Naive thymus-derived CD4-positive, alpha-beta T cell (primary cell): ENCODE measurements around the gene S100A10. TPM values are rescaled to one million over a fixed set of nuclear protein-coding genes. Genes with fewer than 3 reads are reported as not detected.

Source experiments
- ATAC-seq: fragments of 150-1000 bp; cut with Tn5 transposase; 2 replicates; pipeline ENCODE4 v1.10.0; 2021; ENCODE audit warnings: mild to moderate bottlenecking, moderate library complexity
- CTCF ChIA-PET: fragments of 350-600 bp; sonication (Branson Sonifier 250); formaldehyde crosslinking; loops from one replicate; lab custom pipeline; 2021; ENCODE audit warnings: antibody characterized with exemption; lab: Charles Lee
- POLR2A ChIA-PET: fragments of 350-600 bp; sonication (Branson Sonifier 250); formaldehyde crosslinking; loops from one replicate; lab custom pipeline; 2021; ENCODE audit warnings: antibody characterized with exemption, inconsistent platforms; lab: Charles Lee
- DNase-seq, 9 donors: peaks; one replicate each; pipeline versions ENCODE4 v3.0.0 to v3.0.0-alpha.2; 2020 to 2022; ENCODE audit warnings: mixed read lengths in 1 of 9
- H3K27ac ChIP-seq: one replicate; pipeline ENCODE4 v1.7.0; 2013; ENCODE audit warnings: mild to moderate bottlenecking, low read depth, low read length, moderate library complexity
- H3K27me3 ChIP-seq, 2 donors: one replicate each; pipeline ENCODE4 v1.7.0; 2013; ENCODE audit warnings: low read length in 2 of 2, mild to moderate bottlenecking in 2 of 2, moderate library complexity in 2 of 2; ENCODE audit not compliant: control insufficient read depth in 2 of 2, insufficient read depth in 2 of 2
- H3K36me3 ChIP-seq, 3 experiments: 1 replicate in 2 of 3; 2 replicates in 1 of 3; pipeline ENCODE4 v1.7.0; 2013; ENCODE audit warnings: low read length in 3 of 3, mild to moderate bottlenecking in 3 of 3, moderate library complexity in 1 of 3; ENCODE audit not compliant: insufficient read depth in 3 of 3, control insufficient read depth in 2 of 3
- H3K4me1 ChIP-seq, 2 donors: one replicate each; pipeline ENCODE4 v1.7.0; 2013; ENCODE audit warnings: low read length in 2 of 2, mild to moderate bottlenecking in 2 of 2, moderate library complexity in 1 of 2; ENCODE audit not compliant: control insufficient read depth in 2 of 2, insufficient read depth in 2 of 2
- H3K4me3 ChIP-seq: 2 replicates; pipeline ENCODE4 v1.7.0; 2013; ENCODE audit warnings: mild to moderate bottlenecking, low read length
- H3K9me3 ChIP-seq, 3 experiments: 1 replicate in 2 of 3; 2 replicates in 1 of 3; pipeline ENCODE4 v1.7.0; 2013; ENCODE audit warnings: low read length in 3 of 3; ENCODE audit not compliant: control insufficient read depth in 2 of 3
- H3K27ac Mint-ChIP-seq, 9 donors: one replicate each; pipeline ENCODE4 v1.8.0; 2020 to 2022; ENCODE audit warnings: mixed read lengths in 9 of 9, mild to moderate bottlenecking in 8 of 9, moderate library complexity in 5 of 9, inconsistent platforms in 2 of 9
- H3K27me3 Mint-ChIP-seq, 5 donors: one replicate each; pipeline ENCODE4 v1.8.0; 2021 to 2022; ENCODE audit warnings: mixed read lengths in 5 of 5, mild to moderate bottlenecking in 1 of 5
- H3K36me3 Mint-ChIP-seq, 5 donors: one replicate each; pipeline ENCODE4 v1.8.0; 2020 to 2022; ENCODE audit warnings: mixed read lengths in 5 of 5, mild to moderate bottlenecking in 3 of 5, inconsistent platforms in 1 of 5
- H3K4me1 Mint-ChIP-seq, 7 donors: one replicate each; pipeline ENCODE4 v1.8.0; 2020 to 2022; ENCODE audit warnings: mixed read lengths in 7 of 7, mild to moderate bottlenecking in 3 of 7, inconsistent platforms in 1 of 7
- H3K4me3 Mint-ChIP-seq, 10 donors: one replicate each; pipeline ENCODE4 v1.8.0; 2020 to 2022; ENCODE audit warnings: mild to moderate bottlenecking in 10 of 10, mixed read lengths in 10 of 10, moderate library complexity in 6 of 10, inconsistent platforms in 2 of 10
- H3K9me3 Mint-ChIP-seq, 11 donors: one replicate each; pipeline ENCODE4 v1.8.0; 2020 to 2022; ENCODE audit warnings: mixed read lengths in 11 of 11, mild to moderate bottlenecking in 4 of 11, inconsistent platforms in 1 of 11, moderate library complexity in 1 of 11
- intact Hi-C, 2 donors: fragments of 100-400 bp; cut with micrococcal nuclease; formaldehyde crosslinking; loops; one replicate each; pipeline ENCODE4 v1.15.1; 2023
- polyA plus RNA-seq, 2 donors: library from polyadenylated mRNA; unstranded; fragments of 300-500 nt; fragmentation: Illumina TruSeq; gene quantifications; one replicate each; pipeline ENCODE4 v1.2.3, GENCODE V29; 2021
- total RNA-seq, 6 experiments: library from RNA in 5 of 6; stranded (reverse) in 5 of 6; gene quantifications; 1 replicate in 5 of 6; 2 replicates in 1 of 6; pipeline ENCODE4 v1.2.3 and lab custom pipeline; 2021 to 2026

S100A10 gene
- total and polyA plus RNA-seq, 7 experiments from 2014 or later: 131 to 492 (median 329) TPM

DNA sequence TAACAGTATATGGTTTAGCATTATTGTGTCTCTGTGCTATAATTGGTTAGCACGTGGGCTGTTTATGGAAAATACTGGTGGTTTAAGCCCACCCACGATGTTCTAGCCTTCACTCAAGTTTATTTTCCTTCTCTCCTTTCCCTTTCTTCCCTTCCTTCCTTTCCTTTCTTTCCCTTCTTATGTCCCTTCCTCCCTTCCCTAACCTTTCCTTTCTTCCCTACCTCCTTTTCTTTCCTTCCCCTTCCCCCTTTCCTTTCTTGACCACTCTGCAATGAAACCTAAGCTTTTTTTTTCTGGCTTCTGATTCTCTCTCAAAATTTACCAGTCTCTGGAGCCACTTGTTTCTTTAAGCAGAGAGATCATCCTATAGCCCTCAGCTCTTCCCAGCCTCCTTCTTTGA lies 13.4 kb upstream of the S100A10 start:
- peaks cover 0 to 63% (median 4%) of the 10 kb centered on the region in 5 donors for H3K27me3 Mint-ChIP-seq
- CTCF ChIA-PET: interaction anchor here (0.5 to 1.6 kb wide), 4 partner anchors 39 to 73 kb away, joined by 4 to 5 read pairs (median 4); no protein-coding TSS in a partner anchor
- no peaks in the 10 kb centered on the region for H3K9me3 Mint-ChIP-seq
- ATAC-seq (no peak), DNase-seq (no peak)
- no peaks in the 10 kb centered on the region for H3K27me3 ChIP-seq
- no peak overlapping the region for H3K4me3 ChIP-seq
- no peaks in the 10 kb centered on the region for H3K36me3 ChIP-seq
- peaks cover 0 to 7% (median 0%) of the 10 kb centered on the region in 7 donors for H3K4me1 Mint-ChIP-seq
- no peaks in the 10 kb centered on the region for H3K4me1 ChIP-seq
- no peaks in the 10 kb centered on the region for H3K36me3 Mint-ChIP-seq
- intact Hi-C loops: no loop called here
- peak overlapping the region in 1 of 9 donors; percentile 50 for H3K27ac Mint-ChIP-seq
- no peak overlapping the region for H3K27ac ChIP-seq
- no peaks in the 10 kb centered on the region for H3K9me3 ChIP-seq
- H3K4me3 Mint-ChIP-seq: no peak overlapping the region
- POLR2A ChIA-PET: no interaction called here

DNA sequence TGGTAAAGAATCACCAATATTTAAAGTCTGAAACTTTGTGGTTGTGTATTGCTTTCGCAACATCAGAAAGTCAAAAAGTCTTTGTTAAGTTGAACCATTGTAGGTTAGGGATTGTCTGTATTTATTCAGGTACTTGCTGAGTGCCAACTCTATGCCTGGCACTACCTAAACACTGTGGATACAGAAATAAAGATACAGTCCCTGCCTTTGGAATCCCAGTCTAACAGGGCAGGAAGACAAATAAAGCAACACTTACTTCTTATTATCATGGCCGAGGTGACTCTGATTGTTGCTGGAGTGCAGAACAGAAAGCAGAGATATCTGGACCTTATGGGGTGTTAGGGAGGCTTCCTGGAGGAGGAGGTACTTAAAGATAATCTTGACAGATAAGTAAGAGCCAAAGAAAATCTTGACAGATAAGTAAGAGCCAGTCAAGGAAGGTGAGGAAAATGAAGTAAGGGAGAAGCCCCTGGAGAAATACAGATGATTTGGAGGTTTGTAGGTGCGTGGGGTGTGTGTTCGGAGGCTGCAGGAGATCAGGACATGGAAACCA lies 11.8 kb upstream of the S100A10 start:
- Histone ChIP-seq H3K9me3 (no peaks in the 10 kb centered on the region), H3K27ac (no peak overlapping the region), H3K4me3 (no peak overlapping the region), H3K27me3 (no peaks in the 10 kb centered on the region), H3K36me3 (no peaks in the 10 kb centered on the region), H3K4me1 (no peaks in the 10 kb centered on the region)
- no peak overlapping the region for H3K27ac Mint-ChIP-seq
- peaks cover 0 to 55% (median 4%) of the 10 kb centered on the region in 5 donors for H3K27me3 Mint-ChIP-seq
- DNase-seq: no peak
- intact Hi-C loops: no loop called here
- POLR2A ChIA-PET: interaction anchor here (1.0 kb wide), 1 partner anchor 30 kb away, joined by 3 read pairs; no protein-coding TSS in a partner anchor
- ATAC-seq: no peak
- peaks cover 0 to 16% (median 0%) of the 10 kb centered on the region in 7 donors for H3K4me1 Mint-ChIP-seq
- no peaks in the 10 kb centered on the region for H3K9me3 Mint-ChIP-seq
- H3K4me3 Mint-ChIP-seq: no peak overlapping the region
- CTCF ChIA-PET: interaction anchor here (0.8 to 8.7 kb wide), 4 partner anchors 9 to 71 kb away, joined by 3 to 88 read pairs (median 4); no protein-coding TSS in a partner anchor
- H3K36me3 Mint-ChIP-seq: no peaks in the 10 kb centered on the region

- Mint-ChIP-seq H3K36me3 (no peaks in the 10 kb centered on the region), H3K4me1 (peaks cover 0 to 16% (median 0%) of the 10 kb centered on the region in 7 donors), H3K27me3 (peaks cover 0 to 51% (median 4%) of the 10 kb centered on the region in 5 donors), H3K4me3 (no peak overlapping the region), H3K27ac (peak overlapping the region in 1 of 9 donors; percentile 65), H3K9me3 (no peaks in the 10 kb centered on the region)
- no peak overlapping the region for H3K27ac ChIP-seq
- no peak for DNase-seq
- H3K4me3 ChIP-seq: no peak overlapping the region
- no peaks in the 10 kb centered on the region for H3K36me3 ChIP-seq
- ChIA-PET CTCF (interaction anchor here (0.7 to 8.7 kb wide), 6 partner anchors 8 to 155 kb away, joined by 3 to 205 read pairs (median 36); no protein-coding TSS in a partner anchor), POLR2A (interaction anchor here (0.6 to 0.8 kb wide), 2 partner anchors 32 to 455 kb away, joined by 3 read pairs; no protein-coding TSS in a partner anchor)
- no peaks in the 10 kb centered on the region for H3K27me3 ChIP-seq
- intact Hi-C loops: no loop called here
- H3K4me1 ChIP-seq: no peaks in the 10 kb centered on the region
- H3K9me3 ChIP-seq: no peaks in the 10 kb centered on the region
- no peak for ATAC-seq
Observed at GRCh38 chr1:152003846-152004442, 10.3 kb upstream of the S100A10 start.

DNA sequence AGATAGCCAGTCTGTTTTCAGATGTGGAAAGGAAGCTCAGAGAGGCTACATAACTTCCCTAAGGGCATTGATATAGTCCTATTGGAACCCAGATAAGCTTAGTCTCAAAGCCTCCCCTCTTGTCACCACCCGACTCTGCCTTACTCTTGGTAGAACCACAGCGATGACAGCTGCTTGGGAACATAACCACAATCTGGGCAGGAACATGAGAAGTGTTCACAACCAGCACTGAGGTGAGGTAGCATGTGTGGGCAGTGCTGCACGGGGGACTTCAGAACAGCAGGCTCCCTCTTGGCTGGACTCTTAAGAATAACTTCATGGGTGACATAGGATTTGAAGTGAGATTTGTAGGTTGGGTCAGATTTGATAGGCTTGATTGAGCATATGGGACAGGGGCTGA lies 9.3 kb upstream of the S100A10 start:
- peaks cover 0 to 46% (median 2%) of the 10 kb centered on the region in 5 donors for H3K27me3 Mint-ChIP-seq
- intact Hi-C loops: no loop called here
- no peaks in the 10 kb centered on the region for H3K36me3 ChIP-seq
- no peak overlapping the region for H3K27ac ChIP-seq
- CTCF ChIA-PET: interaction anchor here (1.0 to 8.7 kb wide), 6 partner anchors 35 to 166 kb away, joined by 3 to 205 read pairs (median 36); no protein-coding TSS in a partner anchor
- H3K4me3 Mint-ChIP-seq: no peak overlapping the region
- ATAC-seq (no peak), DNase-seq (no peak)
- H3K9me3 Mint-ChIP-seq: no peaks in the 10 kb centered on the region
- no peaks in the 10 kb centered on the region for H3K27me3 ChIP-seq
- no peaks in the 10 kb centered on the region for H3K36me3 Mint-ChIP-seq
- peak overlapping the region in 1 of 9 donors; percentile 5 for H3K27ac Mint-ChIP-seq
- no peaks in the 10 kb centered on the region for H3K4me1 ChIP-seq
- no peaks in the 10 kb centered on the region for H3K9me3 ChIP-seq
- H3K4me3 ChIP-seq: no peak overlapping the region
- POLR2A ChIA-PET: interaction anchor here (0.8 kb wide), 1 partner anchor 454 kb away, joined by 3 read pairs; no protein-coding TSS in a partner anchor
- peaks cover 0 to 16% (median 0%) of the 10 kb centered on the region in 7 donors for H3K4me1 Mint-ChIP-seq

DNA sequence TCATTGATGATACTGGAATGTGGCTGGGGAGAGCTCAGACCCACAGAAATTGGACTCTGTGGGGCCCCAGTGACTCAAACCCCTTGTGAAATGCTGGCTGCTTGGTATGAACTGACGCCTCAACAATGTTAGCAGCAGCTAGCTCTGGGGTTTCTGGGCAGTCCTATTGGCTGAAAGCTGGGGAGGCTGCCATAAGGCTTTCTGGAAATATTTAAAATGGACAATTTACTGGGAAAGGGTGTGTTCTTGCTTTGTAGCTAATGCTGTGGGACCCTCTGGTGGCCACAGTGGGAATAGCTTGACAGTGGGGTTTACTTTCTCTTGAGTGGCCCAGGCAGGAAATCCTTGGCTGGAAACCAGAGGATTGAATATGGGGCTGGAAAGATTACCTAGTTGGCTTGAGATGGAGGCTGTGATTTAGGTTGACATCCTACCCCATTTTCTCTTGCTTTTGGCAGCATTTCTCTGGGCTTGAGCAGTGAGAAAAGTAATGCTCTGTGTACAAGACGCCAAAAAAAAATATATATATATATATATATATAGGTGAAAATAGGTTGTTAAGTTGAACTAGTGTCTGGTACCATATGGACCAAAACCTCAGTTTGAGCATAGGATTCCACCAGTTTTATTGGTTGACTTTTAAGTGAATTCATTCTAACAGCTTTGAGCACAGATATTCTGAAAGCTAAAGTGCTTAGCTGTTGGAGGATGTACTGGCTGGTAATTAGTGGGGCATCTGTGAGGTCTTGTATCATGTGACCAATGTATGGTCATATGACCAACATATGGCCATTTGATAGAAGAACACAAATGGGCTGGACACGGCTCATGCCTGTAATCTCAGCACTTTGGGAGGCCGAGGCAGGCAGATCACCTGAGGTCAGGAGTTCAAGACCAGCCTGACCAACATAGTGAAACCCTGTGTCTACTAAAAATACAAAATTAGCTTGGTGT lies 8.2 kb upstream of the S100A10 start:
- POLR2A ChIA-PET: interaction anchor here (1.0 to 3.4 kb wide), 5 partner anchors 33 to 114 kb away, joined by 3 to 15 read pairs (median 5); no protein-coding TSS in a partner anchor
- H3K9me3 Mint-ChIP-seq: no peaks in the 10 kb centered on the region
- DNase-seq (peak; percentile 51 to 70 (median 67)), ATAC-seq (peak; percentile 83)
- CTCF ChIA-PET: interaction anchor here (0.5 to 8.7 kb wide), 29 partner anchors 8 to 558 kb away, joined by 3 to 205 read pairs (median 4); partner anchors contain the start of gene S100A10
- no peak overlapping the region for H3K4me3 Mint-ChIP-seq
- no peak overlapping the region for H3K4me3 ChIP-seq
- H3K27me3 ChIP-seq: no peaks in the 10 kb centered on the region
- H3K4me1 ChIP-seq: no peaks in the 10 kb centered on the region
- H3K27me3 Mint-ChIP-seq: peaks cover 0 to 42% (median 0%) of the 10 kb centered on the region in 5 donors
- peaks cover 0 to 16% (median 0%) of the 10 kb centered on the region in 7 donors for H3K4me1 Mint-ChIP-seq
- H3K36me3 ChIP-seq: no peaks in the 10 kb centered on the region
- peak overlapping the region in 1 of 9 donors; percentile 62 for H3K27ac Mint-ChIP-seq
- intact Hi-C loops: loop anchor here (1.0 kb wide), 4 partner anchors 34 to 408 kb away; no protein-coding TSS in a partner anchor
- no peaks in the 10 kb centered on the region for H3K9me3 ChIP-seq
- H3K27ac ChIP-seq: no peak overlapping the region
- H3K36me3 Mint-ChIP-seq: no peaks in the 10 kb centered on the region
